B cell (primary cell): ENCODE results near the gene CARMIL3.

Source experiments
- CTCF ChIP-seq: fragments of 200-600 bp; IDR thresholded peaks from one replicate; pipeline ENCODE4 v1.8.0; 2022; ENCODE audit warnings: antibody characterized with exemption, mild to moderate bottlenecking
- EZH2 ChIP-seq: IDR thresholded peaks from 2 replicates; pipeline ENCODE4 v1.6.1; 2012; ENCODE audit warnings: borderline replicate concordance, low read depth, mild to moderate bottlenecking, moderate library complexity, low read length; ENCODE audit not compliant: insufficient read depth, poor library complexity, severe bottlenecking

- TF ChIP-seq CTCF (no peak), EZH2 (no peak)
Measured at GRCh38 chr14:24102357-24103048, 50.7 kb downstream of the CARMIL3 start.
